Mononuclear cell (primary cell): ENCODE data around the gene GOLGA2. TPM values are rescaled to one million over a fixed set of nuclear protein-coding genes. Genes with fewer than 3 reads are reported as not detected.
A peak's percentile ranks its signal among the peaks of the same experiment; 100 is the strongest.

ENCODE experiments used
- H3K27me3 ChIP-seq: 2 replicates; pipeline ENCODE4 v1.6.0; 2011; ENCODE audit warnings: low read length, control low read depth; ENCODE audit not compliant: insufficient read depth
- H3K4me1 ChIP-seq: 2 replicates; pipeline ENCODE4 v1.5.1; 2011; ENCODE audit warnings: mild to moderate bottlenecking, low read length, control low read depth; ENCODE audit not compliant: insufficient read depth
- H3K4me3 ChIP-seq: 2 replicates; pipeline ENCODE4 v1.5.1; 2011; ENCODE audit warnings: mild to moderate bottlenecking, low read length, moderate library complexity
- H3K9me3 ChIP-seq: 2 replicates; pipeline ENCODE4 v1.5.1; 2011; ENCODE audit warnings: low read depth, mild to moderate bottlenecking, control low read depth, low read length
- total RNA-seq: library from RNA; depleted of rRNA; stranded (reverse); fragments of >200 nt; gene quantifications from one replicate; pipeline ENCODE4 v1.2.3, GENCODE V29; 2012

GOLGA2 gene
- total RNA-seq, 1 donor, result 18.7 TPM

- no peaks in the 10 kb centered on the region for H3K27me3 ChIP-seq
- H3K4me1 ChIP-seq, result peaks cover 17% of the 10 kb centered on the region
- H3K9me3 ChIP-seq, result no peaks in the 10 kb centered on the region
- H3K4me3 ChIP-seq, result peak overlapping the region; percentile 33
These were observed 57.1 kb downstream of the GOLGA2 start for GRCh38 chr9:128218518-128219389.

DNA sequence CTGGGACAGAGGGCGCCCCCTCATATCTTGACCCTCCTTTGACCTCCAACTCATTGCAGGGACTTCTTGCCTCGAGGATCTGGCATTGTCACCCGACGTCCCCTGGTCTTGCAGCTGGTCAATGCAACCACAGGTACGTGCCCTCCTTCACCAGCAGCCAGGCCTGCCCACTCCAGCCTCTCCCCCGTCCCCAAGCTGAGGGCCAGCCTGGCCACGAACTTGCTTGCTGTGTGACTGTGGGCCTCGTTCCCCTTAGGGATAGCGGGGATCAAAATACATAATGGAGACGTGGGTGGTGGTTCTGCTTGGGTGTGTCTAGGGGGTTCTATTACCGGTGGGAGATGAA, 57.7 kb downstream of the GOLGA2 start:
- no peaks in the 10 kb centered on the region for H3K9me3 ChIP-seq
- H3K4me1 ChIP-seq, result peaks cover 17% of the 10 kb centered on the region
- no peaks in the 10 kb centered on the region for H3K27me3 ChIP-seq
- peak overlapping the region; percentile 33 for H3K4me3 ChIP-seq

DNA sequence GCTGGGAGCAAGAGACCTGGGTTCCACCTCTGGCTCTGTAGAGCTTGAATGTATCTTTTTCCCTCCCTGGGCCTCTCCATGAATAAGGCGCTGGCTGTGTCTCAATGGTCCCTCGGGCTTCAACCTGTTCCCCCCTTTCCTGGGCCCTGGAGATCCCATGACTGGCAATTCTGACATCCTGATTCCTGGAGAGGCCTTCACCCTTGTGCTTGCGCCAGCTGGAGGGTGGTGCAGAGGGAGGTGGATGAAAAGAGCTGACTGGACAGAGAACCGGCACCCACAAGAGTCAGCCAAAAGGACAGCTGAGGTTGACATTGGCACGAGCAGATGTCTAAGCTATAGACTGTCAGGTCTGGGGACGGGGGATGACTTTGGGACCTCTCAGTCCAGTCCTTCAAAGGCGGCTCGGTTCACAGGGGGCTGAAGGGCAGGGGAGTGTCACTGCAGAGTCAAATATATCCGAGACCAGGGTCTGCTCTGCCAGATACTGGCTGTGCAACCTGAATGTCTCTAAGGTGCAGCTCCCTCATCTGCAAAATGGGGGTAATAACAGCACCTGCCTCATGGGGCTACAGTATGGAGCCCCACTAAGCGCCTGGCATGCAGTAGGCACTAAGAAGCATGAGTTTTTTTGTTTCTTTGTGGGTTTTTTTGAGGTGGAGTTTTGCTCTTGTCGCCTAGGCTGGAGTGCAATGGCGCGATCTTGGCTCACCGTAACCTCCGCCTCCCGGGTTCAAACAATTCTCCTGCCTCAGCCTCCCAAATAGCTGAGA, 58.8 kb downstream of the GOLGA2 start:
- Histone ChIP-seq H3K4me1 (peaks cover 17% of the 10 kb centered on the region), H3K27me3 (no peaks in the 10 kb centered on the region), H3K4me3 (no peak overlapping the region), H3K9me3 (no peaks in the 10 kb centered on the region)

DNA sequence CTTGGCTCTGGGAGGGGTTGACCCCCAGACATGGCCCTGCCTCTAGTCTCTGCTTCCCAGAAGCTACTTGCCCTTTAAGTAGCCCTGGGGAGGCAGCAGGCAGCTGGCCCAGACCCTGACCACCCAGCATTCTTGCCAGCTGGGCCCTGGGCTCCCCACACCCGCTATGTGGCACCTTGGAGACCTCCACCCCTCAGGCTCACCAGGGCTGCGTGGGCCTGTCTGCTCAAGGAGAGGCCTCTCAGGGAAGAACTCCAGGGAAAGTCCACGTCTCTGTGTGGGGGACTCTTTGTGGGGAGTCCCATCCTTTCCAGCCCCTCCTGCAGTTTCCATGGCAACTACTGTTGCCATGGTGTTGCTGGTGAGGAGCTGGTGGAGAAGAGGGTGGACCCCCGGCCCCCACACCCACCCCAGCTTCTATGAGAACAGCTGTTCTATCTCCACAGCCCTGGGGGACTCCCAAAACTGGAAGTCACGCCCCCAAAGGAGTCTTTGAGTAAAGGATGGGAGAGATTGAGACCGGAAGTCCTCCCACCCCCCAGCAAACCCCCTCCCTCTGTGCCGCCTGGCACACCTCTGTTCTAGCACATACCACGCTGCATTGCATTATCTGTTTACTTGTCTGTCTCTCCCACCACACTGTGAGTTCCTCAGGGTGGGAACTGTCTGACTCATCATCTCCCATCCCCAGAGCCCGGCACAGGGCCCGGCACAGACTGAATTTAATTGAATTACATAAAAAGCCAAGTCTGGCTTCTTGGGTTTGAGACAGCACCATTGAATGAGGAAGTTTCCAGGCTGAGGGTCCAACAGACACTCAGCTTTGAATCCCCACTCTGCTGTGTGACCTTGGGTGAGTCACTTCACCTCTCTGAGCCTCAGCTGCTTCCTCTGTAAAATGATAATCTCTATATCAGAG, 60.1 kb downstream of the GOLGA2 start:
- Histone ChIP-seq H3K27me3 (no peaks in the 10 kb centered on the region), H3K9me3 (no peaks in the 10 kb centered on the region), H3K4me1 (peaks cover 17% of the 10 kb centered on the region), H3K4me3 (no peak overlapping the region)

DNA sequence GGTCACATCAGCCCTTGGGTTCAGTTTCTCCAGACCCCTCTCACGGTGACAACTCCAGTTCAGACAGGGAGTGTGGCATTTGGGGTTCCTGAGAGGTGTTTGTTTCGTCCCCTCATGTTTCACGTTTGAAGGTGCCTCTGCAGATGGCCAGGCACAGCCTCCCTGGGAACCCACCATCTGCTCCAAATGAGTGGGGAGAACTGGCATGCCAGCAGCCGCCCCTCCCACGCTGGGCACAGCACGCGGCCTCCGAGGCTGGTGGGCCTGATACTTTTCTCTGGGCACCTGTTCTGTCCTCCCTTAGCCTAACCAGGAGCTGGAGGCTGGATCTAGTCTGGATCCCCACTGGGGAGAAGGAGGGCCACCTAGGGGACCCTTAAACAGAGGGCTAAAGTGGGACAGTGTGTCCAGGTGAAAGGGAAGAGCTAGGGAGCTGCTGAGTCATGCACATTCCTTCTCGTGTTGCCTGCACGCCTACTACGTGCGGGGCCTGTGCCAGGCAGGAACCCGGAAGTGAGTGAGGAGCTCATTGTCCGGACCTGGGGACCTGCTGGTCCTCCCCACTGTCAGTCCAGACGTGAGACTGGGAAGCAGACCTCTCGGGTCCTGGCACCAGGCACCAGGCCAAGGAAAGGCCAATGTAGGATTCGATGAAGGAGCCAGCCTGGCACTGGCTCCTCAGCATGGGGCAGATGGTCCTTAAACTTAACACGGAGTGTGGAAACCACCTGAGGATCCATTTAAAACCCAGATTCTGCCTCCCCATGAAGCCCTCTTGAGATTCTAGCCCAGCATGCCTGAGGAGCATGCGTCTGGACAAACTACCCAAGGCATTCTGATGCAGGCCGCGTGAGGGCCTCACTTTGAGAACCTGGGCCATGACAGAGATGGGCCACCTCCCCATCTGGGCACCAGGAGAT, 61.0 kb downstream of the GOLGA2 start:
- H3K4me1 ChIP-seq, result peaks cover 17% of the 10 kb centered on the region
- no peaks in the 10 kb centered on the region for H3K9me3 ChIP-seq
- no peaks in the 10 kb centered on the region for H3K27me3 ChIP-seq
- no peak overlapping the region for H3K4me3 ChIP-seq

GRCh38 chr9:128213746-128214497, 61.9 kb downstream of the GOLGA2 start:
- Histone ChIP-seq H3K27me3 (no peaks in the 10 kb centered on the region), H3K4me3 (no peak overlapping the region), H3K9me3 (no peaks in the 10 kb centered on the region), H3K4me1 (peaks cover 15% of the 10 kb centered on the region)

DNA sequence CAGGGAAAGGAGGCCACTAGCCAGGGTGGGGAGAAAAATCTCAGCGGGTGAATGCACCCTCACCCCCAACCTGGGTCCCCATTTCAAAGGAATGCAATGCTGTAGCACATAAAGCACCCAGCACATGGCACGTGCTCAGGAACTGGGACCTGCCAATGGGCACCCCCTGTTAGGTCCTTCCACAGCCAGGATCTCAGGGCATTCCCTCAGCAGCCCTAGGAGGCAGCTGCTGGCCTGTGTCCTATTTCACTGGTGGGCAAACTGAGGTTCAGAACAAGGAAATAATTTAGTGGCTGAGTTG, 63.9 kb downstream of the GOLGA2 start:
- Histone ChIP-seq H3K9me3 (no peaks in the 10 kb centered on the region), H3K4me1 (peaks cover 3% of the 10 kb centered on the region), H3K27me3 (no peaks in the 10 kb centered on the region), H3K4me3 (no peak overlapping the region)

- H3K9me3 ChIP-seq, result no peaks in the 10 kb centered on the region
- H3K27me3 ChIP-seq, result no peaks in the 10 kb centered on the region
- no peak overlapping the region for H3K4me3 ChIP-seq
- peaks cover 3% of the 10 kb centered on the region for H3K4me1 ChIP-seq
These were observed 64.4 kb downstream of the GOLGA2 start for GRCh38 chr9:128211186-128211980.

- H3K4me3 ChIP-seq, result no peak overlapping the region
- peaks cover 8% of the 10 kb centered on the region for H3K27me3 ChIP-seq
- no peaks in the 10 kb centered on the region for H3K9me3 ChIP-seq
- peaks cover 7% of the 10 kb centered on the region for H3K4me1 ChIP-seq
These were observed 66.7 kb downstream of the GOLGA2 start for GRCh38 chr9:128208946-128209669.

GRCh38 chr9:128208386-128208785, 67.4 kb downstream of the GOLGA2 start:
- H3K9me3 ChIP-seq, result no peaks in the 10 kb centered on the region
- H3K27me3 ChIP-seq, result peaks cover 12% of the 10 kb centered on the region
- peaks cover 12% of the 10 kb centered on the region for H3K4me1 ChIP-seq
- no peak overlapping the region for H3K4me3 ChIP-seq

GRCh38 chr9:128206916-128207910, 68.6 kb downstream of the GOLGA2 start:
- Histone ChIP-seq H3K4me3 (no peak overlapping the region), H3K27me3 (peaks cover 12% of the 10 kb centered on the region), H3K4me1 (peaks cover 17% of the 10 kb centered on the region), H3K9me3 (no peaks in the 10 kb centered on the region)

GRCh38 chr9:128206484-128206883, 69.3 kb downstream of the GOLGA2 start:
- Histone ChIP-seq H3K9me3 (no peaks in the 10 kb centered on the region), H3K4me1 (peaks cover 17% of the 10 kb centered on the region), H3K4me3 (no peak overlapping the region), H3K27me3 (peaks cover 12% of the 10 kb centered on the region)
